ENCODE data around the gene SIGLEC5. TPM values are rescaled to one million over a fixed set of nuclear protein-coding genes. Genes with fewer than 3 reads are reported as not detected.

SIGLEC5 gene
- total and polyA plus RNA-seq, 2 of the 13 experiments (the other 11 are each of a cell fraction or from before 2014, with no cell fraction given): not detected

GRCh38 chr19:51593969-51594773, 36.0 kb downstream of the SIGLEC5 start (continued):
- TF ChIP-seq HIC2 (CRISPR knock-in tag; IDR thresholded peaks at IDR 0.05; ENCODE audit: low read depth) (no peak), RFX1 (IDR thresholded peaks at IDR 0.05) (no peak), RELA (CRISPR knock-in tag; IDR thresholded peaks at IDR 0.05) (no peak), ISX (CRISPR knock-in tag; conservative IDR thresholded peaks at IDR 0.05) (no peak), ATF4 (CRISPR knock-in tag; IDR thresholded peaks at IDR 0.05) (peak in 1 of 2 experiments; percentile 22; a peak in 1 of 4 replicates), ZNF143 (CRISPR knock-in tag; IDR thresholded peaks at IDR 0.05) (peak; percentile 95), HOXA3 (CRISPR knock-in tag; IDR thresholded peaks at IDR 0.05) (peak; percentile 53; the same call in 1 of the 2 replicates), REPIN1 (CRISPR knock-in tag; IDR thresholded peaks at IDR 0.05; ENCODE audit: borderline replicate concordance, low read depth) (no peak), GABPB1 (CRISPR knock-in tag; IDR thresholded peaks at IDR 0.05) (peak; percentile 93), NR2C2 (CRISPR knock-in tag; IDR thresholded peaks at IDR 0.05; ENCODE audit: borderline replicate concordance) (peak; percentile 53; the same call in 1 of the 2 replicates), ZC3H13 (CRISPR knock-in tag; IDR thresholded peaks at IDR 0.05) (no peak), ELF1 (CRISPR knock-in tag; IDR thresholded peaks at IDR 0.05) (peak; percentile 78), HNRNPK (IDR thresholded peaks at IDR 0.05; ENCODE audit: low read depth, low read length, poor library complexity, severe bottlenecking) (no peak), PHF20 (CRISPR knock-in tag; IDR thresholded peaks at IDR 0.05) (peak; percentile 58), ZNF790 (CRISPR knock-in tag; IDR thresholded peaks at IDR 0.05; ENCODE audit: borderline replicate concordance) (no peak)
- TF ChIP-seq, protein P1, sequence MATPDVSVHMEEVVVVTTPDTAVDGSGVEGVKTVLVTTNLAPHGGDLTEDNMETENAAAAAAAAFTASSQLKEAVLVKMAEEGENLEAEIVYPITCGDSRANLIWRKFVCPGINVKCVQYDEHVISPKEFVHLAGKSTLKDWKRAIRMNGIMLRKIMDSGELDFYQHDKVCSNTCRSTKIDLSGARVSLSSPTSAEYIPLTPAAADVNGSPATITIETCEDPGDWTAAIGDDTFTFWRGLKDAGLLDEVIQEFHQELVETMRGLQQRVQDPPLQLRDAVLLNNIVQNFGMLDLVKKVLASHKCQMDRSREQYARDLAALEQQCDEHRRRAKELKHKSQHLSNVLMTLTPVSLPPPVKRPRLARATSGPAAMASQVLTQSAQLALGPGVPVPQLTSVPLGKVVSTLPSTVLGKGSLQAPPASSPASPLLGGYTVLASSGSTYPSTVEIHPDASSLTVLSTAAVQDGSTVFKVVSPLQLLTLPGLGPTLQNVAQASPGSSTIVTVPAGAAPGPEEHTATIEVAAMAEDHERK (CRISPR knock-in tag; IDR thresholded peaks at IDR 0.05; ENCODE audit: low read depth): peak; percentile 82
- TF ChIP-seq, protein P2, sequence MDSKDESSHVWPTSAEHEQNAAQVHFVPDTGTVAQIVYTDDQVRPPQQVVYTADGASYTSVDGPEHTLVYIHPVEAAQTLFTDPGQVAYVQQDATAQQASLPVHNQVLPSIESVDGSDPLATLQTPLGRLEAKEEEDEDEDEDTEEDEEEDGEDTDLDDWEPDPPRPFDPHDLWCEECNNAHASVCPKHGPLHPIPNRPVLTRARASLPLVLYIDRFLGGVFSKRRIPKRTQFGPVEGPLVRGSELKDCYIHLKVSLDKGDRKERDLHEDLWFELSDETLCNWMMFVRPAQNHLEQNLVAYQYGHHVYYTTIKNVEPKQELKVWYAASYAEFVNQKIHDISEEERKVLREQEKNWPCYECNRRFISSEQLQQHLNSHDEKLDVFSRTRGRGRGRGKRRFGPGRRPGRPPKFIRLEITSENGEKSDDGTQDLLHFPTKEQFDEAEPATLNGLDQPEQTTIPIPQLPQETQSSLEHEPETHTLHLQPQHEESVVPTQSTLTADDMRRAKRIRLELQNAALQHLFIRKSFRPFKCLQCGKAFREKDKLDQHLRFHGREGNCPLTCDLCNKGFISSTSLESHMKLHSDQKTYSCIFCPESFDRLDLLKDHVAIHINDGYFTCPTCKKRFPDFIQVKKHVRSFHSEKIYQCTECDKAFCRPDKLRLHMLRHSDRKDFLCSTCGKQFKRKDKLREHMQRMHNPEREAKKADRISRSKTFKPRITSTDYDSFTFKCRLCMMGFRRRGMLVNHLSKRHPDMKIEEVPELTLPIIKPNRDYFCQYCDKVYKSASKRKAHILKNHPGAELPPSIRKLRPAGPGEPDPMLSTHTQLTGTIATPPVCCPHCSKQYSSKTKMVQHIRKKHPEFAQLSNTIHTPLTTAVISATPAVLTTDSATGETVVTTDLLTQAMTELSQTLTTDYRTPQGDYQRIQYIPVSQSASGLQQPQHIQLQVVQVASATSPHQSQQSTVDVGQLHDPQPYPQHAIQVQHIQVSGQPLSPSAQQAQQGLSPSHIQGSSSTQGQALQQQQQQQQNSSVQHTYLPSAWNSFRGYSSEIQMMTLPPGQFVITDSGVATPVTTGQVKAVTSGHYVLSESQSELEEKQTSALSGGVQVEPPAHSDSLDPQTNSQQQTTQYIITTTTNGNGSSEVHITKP (CRISPR knock-in tag; IDR thresholded peaks at IDR 0.05; ENCODE audit: low read depth): 0 out of 2 replicates have a peak, but pooled peaks have one; percentile 42
- TF ChIP-seq, protein P3, sequence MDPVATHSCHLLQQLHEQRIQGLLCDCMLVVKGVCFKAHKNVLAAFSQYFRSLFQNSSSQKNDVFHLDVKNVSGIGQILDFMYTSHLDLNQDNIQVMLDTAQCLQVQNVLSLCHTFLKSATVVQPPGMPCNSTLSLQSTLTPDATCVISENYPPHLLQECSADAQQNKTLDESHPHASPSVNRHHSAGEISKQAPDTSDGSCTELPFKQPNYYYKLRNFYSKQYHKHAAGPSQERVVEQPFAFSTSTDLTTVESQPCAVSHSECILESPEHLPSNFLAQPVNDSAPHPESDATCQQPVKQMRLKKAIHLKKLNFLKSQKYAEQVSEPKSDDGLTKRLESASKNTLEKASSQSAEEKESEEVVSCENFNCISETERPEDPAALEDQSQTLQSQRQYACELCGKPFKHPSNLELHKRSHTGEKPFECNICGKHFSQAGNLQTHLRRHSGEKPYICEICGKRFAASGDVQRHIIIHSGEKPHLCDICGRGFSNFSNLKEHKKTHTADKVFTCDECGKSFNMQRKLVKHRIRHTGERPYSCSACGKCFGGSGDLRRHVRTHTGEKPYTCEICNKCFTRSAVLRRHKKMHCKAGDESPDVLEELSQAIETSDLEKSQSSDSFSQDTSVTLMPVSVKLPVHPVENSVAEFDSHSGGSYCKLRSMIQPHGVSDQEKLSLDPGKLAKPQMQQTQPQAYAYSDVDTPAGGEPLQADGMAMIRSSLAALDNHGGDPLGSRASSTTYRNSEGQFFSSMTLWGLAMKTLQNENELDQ (CRISPR knock-in tag; IDR thresholded peaks at IDR 0.05; ENCODE audit: borderline replicate concordance): no peak
